GM21717 (cell line): ENCODE measurements around the gene INO80E.
"Not testable (repeated sequence)": the region's sequence is repeated elsewhere in the genome, so short reads cannot be mapped to it uniquely, and the experiment has no call there.

Experiments
- ATAC-seq: cut with Tn5 transposase; IDR thresholded peaks from one replicate; pipeline ENCODE4 v1.9.1; 2021; ENCODE audit warnings: mild to moderate bottlenecking, moderate library complexity; ENCODE audit not compliant: unreplicated experiment

INO80E gene, protein sequence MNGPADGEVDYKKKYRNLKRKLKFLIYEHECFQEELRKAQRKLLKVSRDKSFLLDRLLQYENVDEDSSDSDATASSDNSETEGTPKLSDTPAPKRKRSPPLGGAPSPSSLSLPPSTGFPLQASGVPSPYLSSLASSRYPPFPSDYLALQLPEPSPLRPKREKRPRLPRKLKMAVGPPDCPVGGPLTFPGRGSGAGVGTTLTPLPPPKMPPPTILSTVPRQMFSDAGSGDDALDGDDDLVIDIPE

DNA sequence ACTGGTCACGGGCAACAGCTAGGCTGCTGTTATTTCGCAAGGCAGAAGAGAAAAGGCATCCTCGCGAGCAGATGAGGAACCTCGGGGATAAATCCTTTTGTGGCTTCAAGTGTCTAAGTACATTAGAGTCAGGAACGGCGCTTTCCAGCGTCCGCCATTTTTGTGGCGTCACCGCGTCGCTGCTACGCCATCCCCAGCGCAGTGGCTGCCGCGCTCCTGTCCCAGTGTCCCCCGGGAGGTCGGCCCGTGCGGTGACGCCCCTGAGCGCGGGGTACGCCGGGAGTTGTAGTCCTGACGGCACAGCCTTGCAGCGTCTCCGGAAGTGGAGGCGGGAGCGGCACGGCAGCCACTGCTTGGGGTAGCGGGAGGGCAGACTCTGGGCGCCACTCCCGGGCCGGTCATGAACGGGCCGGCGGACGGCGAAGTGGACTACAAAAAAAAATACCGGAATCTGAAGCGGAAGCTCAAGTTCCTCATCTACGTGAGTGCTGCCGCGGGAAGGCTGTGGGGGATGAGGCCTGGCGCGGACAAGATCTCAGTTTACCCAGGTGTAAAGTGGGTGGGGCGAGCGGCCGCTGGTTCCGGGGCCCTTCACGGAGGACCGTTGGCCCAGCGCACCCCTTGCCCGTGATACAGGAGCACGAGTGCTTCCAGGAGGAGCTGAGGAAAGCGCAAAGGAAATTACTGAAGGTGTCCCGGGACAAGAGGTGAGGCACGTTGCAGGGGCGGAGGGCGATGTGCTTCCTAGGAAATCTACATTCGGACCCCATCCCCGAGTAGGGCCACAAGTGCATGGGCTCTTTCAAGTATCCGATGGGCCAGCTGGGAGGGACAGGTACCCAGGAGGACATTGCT is at the start of gene INO80E:
TSS of gene INO80E (plus strand) at position 331 of the 855 bp plus-strand sequence. CDS start at position 401, 70 bp downstream.
- peak; percentile 72 for ATAC-seq

DNA sequence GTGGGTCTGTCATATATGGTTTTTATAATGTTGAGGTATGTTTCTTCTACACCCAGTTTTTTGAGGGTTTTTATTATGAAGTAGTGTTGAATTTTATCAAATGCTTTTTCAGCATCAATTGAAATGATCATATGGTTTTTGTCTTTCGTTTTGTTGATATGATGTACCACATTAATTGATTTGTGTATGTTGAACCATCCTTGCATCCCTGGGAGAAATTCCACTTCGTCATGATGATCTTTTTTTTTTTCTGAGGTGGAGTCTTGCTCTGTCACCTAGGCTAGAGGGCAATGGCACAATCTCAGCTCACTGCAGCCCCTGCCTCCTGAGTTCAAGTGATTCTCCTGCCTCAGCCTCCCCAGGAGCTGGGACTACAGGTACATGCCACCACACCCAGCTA is 48.1 kb upstream of the INO80E start:
- no peak for ATAC-seq

DNA sequence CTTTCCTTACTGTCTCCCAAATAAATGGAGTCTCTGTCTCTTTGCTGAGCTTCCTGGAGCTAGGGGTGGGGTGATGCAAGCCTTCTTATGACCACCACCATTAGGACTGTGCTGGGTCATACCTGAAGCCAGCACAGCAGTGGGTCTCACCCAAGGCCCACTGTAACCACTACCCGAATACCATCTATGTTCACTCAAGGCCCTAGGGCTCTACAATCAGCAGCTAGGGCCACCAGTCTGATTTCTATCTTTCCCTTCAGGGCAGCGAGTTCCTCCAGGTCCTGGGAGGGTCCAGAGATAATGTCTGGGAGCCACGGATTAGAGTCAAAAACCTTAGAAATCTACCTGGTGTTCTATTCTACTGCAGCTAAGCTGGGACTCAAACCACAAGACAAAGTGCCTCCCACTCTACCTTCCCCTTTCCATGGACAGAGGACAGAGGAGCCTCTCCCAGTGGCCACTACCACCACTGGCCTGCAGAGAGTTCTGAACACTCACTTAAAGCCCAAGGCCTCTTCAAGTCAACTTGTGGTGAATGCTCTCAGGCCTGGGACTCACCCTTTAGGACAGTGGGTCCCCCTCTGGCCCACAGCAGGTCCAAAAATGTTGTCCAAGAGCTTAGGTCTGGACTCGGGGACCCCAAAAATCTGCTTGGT is 45.1 kb upstream of the INO80E start:
- no peak for ATAC-seq

DNA sequence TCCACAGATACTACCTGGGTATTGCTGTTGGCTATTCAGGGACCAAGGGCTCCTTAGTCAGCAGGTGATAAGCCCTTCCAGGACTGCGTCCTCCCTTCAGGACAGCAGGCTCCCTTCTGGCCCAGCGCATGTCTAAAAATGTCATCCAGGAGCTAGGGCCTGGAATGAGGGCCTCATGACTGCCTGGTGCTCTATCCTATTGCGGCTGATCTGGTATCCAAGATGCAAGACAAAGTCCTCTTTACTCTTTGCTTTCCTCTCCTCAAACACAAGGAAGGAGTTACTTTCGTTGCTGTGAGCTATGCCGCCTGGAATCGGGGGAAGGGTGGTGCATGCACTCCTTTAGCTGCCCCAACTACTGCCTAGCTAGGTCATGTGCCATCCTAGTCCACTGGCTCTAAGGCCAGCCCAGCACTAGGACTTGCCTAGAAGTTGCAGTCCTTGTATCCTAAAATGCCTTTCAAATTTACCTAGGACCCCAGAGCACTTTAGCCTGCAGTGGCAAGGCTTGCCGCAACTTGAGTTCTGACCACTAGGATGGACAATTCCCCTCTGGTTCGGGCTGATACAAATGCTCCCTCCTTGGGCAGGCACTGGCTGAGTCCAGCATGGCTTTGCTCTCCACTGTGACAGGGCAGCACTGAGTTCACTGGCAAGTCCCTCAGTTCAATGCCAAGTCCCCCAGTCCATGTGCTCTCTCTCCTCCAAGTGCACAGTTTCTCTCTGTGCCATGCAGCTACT is 44.2 kb upstream of the INO80E start:
- no peak for ATAC-seq

DNA sequence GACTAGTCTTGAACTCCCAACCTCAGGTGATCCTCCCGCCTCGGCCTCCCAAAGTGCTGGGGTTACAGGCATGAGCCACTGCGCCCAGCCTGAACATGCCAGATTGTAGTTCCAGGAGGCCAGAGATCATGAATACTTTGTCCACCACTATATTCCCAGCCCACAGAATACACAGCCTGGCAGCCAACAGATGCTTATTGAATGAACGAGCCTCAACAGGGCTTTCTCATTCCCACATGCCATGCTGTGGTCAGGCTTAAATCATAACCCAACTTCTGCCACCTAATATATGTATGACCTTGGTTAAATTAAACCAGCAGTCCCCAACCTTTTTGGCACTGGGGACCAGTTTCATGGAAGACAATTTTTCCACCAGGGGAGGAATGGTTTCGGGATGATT is 37.3 kb upstream of the INO80E start:
- no peak for ATAC-seq

DNA sequence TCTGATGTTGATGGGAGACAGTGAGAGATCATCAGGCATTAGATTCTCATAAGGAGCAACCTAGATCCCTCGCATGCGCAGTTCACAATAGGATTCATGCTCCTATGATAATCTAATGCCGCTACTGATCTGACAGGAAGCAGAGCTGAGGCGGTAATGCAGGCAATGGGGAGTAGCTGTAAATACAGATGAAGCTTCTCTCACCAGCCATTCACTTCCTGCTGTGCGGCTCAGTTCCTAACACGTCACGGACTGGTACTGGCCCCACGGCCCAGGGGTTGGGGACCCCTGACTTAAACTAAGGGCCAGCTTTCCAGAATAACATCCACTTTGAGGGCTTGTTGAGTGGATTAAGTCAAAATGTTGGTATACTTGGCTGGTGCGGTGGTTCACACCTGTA is 36.7 kb upstream of the INO80E start:
- ATAC-seq: no peak

DNA sequence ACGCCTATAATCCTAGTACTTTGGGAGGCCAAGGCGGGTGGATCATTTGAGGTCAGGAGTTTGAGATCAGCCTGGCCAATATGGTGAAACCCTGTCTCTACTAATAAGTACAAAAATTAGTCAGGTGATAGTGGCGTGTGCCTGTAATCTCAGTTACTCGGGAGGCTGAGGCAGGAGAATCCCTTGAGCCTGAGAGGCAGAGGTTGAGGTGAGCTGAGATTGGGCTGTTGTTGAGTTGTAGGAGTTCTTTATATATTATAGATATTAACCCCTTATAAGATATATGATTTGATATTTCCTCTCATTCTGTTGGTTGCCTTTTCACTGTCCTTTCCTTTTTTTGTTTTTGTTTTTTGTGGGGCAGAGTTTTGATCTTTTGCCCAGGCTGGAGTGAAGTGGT is 36.2 kb upstream of the INO80E start:
- not testable (repeated sequence) for ATAC-seq

DNA sequence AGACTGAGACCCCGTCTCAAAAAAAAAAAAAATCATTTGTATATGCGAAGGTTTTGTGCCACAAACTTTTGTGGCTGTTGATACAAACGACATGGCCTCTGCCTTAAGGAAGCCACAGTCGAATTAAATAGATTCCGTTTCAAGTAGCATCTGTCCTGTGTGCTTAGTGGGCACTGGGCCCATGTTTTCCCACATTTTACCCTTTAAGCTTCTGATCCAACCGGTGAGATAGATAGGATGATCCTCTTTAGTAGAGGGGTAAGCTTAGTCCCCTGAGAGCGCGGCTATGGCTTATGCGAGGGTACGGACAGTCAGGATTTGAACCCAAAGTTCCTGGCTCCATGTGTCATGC is 34.9 kb upstream of the INO80E start:
- ATAC-seq: peak; percentile 4

DNA sequence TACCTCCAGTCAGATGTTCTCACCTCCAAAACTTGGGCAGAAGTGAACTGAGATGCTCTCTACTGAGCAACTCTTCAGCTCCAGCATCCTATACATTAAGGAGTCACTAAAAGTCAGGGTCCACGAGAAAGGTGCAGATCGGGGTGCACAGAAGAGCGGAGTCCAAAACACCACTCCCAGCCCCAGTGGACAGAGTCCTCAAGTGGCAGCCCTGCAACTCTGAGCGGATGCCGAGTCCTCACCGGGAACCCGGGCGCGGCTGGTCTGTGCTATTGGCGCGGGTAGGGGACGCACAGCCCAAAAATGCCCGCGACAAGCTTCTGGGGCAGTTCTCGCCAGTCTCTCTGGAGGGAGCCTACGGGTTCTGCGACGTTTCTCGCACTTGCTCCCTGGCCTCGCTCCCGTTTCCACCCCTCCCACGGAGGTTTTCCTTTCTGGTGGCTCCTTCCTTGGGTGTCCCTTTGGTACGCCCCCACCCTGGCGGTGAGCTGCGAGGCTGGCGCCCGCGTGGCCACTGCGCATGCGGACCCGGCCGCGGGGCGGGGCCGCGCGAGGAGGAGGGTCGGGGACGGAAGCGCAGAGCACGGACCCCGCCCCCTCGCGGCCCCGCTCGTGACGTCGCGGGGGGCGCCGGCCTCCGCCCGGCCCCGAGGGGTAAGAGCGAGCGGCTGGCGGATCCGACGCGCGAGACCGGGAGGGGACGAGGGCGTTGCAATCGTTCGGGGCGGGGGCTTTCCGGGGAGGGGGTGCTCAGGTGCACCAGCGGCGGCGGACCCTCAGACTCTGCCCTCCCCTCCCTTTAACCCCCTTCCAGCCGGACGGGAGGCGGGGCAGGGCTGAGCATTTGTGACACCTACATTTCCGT is 34.3 kb upstream of the INO80E start, which contains the start of gene TMEM219:
TSS of gene TMEM219 (plus strand) at position 601 of the 865 bp plus-strand sequence. CDS start 1,065 bp downstream, outside the sequence.
- ATAC-seq: peak; percentile 61

DNA sequence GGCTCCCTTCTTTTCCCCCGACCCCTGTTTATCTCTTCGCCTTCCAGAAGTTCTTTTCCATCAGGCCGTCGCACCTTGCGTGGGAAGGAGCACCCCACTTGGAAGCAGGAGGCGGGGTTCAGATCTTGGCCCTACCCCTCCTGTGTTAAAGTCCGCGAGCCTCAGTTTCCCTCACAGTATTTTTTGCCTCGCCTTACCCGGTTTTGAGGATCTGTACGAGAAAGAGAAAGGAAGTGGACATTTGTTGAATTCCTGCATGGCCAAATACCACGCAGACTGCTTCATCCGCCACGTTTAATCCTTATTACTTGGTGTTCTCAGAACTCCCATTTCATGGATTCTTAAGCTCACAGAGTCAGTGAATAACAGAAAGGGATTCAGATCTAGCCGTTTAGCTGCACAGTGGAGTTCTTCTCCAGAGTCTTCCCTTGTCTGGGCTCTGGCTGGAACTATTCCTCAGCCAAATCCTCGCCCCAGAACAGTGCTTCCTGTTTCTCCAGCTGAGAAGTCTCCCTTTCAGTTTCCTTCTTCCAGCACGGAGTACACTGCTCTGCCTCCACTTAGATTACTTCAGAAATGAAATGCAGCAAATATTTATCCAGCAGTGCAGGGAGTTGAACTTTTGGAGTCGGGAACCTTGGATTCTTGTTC is 33.6 kb upstream of the INO80E start:
- peak; percentile 22 for ATAC-seq

DNA sequence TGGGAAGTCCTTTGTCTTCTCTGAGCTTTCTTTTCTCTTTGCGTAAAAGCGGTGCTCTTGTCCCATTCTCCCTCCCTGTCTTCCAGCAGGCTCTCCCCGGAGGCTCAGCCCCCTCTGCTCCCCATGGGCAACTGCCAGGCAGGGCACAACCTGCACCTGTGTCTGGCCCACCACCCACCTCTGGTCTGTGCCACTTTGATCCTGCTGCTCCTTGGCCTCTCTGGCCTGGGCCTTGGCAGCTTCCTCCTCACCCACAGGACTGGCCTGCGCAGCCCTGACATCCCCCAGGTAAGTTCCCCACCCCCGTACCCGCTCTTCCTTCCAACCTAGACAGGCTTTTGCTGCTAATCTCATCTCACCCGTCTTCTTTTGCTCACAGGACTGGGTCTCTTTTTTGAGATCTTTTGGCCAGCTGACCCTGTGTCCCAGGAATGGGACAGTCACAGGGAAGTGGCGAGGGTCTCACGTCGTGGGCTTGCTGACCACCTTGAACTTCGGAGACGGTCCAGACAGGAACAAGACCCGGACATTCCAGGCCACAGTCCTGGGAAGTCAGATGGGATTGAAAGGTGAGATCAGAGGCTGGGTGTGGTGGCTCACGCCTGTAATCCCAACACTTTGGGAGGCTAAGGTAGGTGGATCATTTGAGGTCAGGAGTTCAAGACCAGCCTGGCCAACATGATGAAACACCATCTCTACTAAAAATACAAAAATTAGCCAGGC is 32.9 kb upstream of the INO80E start:
- no peak for ATAC-seq

DNA sequence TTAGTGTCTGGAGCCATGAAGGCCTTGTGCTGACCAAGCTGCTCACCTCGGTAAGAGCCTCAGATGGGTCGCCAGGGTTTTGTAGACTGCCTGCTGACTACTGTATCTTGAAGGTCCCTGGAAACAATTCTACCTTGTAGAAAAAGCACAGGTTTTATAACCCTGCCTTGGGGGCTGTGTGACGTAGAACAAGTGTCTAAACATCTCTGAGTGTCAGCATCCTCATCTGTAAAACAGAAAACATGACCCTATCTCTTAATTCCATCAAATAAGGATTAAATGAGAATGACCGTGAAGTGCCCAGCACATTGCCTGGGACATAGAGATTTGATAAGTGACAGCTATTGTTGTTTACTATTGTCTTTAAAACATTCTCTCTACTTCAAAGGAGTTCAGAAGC is 27.8 kb upstream of the INO80E start:
- ATAC-seq: no peak

DNA sequence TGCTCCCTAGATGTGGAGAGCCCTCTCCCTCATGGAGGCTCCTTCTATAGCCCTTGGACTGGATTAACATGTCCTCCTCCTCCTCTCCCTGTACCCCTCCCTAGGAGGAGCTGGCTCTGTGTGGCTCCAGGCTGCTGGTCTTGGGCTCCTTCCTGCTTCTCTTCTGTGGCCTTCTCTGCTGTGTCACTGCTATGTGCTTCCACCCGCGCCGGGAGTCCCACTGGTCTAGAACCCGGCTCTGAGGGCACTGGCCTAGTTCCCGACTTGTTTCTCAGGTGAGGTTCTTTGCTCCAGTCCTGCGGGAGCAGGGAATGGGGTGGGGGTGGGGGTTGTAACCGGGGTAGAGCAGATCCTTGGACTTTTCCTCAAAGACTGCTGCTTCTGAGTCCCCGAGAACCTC is 24.7 kb upstream of the INO80E start:
- no peak for ATAC-seq

DNA sequence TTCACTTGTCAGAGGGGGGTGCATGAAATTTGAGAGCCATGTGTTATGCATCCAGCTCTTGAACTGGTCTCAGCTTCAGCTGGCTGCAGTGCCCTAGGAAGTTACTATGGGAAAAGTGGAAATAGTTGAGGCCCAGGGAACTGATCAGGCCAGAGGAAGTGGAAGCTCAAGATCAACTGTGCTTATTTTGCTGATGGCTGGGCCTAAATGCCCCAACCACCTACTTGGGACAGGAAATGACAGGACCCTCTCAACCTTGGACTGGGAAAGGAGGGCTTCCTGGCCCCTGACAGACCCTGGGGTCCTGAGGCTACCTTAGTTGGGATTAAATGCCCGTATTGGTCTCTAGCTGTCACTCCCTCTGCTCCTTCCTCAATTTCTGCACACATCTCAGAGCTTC is 23.5 kb upstream of the INO80E start:
- no peak for ATAC-seq

DNA sequence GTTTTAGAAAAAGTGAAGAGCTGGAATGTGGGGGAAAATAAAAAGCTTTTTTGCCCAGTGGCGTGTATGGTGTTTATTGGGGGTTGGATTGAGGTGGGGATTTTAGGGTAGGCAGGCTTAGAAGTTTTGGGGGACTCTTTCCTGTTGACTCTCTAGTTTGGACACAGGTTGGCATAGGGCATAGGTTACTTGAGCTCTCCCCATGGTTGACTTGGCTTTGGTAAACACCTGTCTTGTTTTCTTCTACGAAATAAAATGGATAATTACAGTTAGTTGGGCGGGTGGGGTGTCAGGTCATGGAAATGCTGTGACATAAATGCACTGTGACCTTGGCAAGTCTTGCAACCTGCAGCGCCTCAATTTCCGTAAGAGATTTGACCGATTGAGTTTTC is 23.1 kb upstream of the INO80E start:
- ATAC-seq: no peak

DNA sequence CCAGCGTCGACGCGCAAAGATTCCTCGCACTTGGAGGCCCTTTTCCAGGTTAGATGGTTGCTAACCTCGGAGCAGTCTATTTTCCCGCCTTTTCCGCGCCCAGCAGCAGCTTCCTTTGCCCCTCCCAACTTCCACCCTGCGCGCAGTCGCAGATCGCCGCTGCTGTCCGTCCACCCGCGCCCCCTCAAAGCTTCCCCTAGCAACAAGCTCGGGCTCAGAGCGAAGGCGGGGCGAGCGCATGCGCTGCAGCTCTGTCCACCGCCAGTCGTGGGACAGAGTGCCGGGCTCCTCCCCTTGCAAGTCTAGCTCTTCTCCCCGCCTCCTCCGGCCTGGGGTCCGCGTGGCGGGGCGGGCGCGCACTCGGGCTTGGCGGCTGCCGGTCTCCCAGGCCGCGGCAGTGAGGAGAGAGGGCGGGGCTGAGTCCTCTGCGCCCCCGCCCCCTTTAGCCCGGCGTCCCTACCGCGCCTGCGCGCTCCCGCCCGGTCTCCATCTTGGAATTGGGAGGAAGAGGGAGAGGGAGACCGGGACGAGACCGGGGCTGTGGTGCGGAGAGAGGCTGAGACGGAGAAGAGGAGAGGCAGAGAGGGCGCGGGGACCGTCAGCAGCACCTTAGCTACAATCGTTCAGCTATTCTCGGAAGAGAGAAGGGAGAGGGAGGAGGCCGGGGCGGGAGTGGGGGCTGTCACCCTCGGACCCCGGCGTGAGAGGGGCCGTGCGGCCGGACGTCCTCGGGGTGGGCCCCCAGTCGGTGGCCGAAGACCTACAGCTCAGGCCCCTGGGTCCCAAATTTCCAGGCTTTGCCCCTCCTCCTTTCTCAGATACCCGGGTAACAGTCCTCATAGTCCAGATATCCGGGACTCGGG is 22.4 kb upstream of the INO80E start, which contains the start of gene TAOK2:
TSS of gene TAOK2 (plus strand) at position 485 of the 863 bp plus-strand sequence. CDS start 3,905 bp downstream, outside the sequence.
- peak; percentile 84 for ATAC-seq

DNA sequence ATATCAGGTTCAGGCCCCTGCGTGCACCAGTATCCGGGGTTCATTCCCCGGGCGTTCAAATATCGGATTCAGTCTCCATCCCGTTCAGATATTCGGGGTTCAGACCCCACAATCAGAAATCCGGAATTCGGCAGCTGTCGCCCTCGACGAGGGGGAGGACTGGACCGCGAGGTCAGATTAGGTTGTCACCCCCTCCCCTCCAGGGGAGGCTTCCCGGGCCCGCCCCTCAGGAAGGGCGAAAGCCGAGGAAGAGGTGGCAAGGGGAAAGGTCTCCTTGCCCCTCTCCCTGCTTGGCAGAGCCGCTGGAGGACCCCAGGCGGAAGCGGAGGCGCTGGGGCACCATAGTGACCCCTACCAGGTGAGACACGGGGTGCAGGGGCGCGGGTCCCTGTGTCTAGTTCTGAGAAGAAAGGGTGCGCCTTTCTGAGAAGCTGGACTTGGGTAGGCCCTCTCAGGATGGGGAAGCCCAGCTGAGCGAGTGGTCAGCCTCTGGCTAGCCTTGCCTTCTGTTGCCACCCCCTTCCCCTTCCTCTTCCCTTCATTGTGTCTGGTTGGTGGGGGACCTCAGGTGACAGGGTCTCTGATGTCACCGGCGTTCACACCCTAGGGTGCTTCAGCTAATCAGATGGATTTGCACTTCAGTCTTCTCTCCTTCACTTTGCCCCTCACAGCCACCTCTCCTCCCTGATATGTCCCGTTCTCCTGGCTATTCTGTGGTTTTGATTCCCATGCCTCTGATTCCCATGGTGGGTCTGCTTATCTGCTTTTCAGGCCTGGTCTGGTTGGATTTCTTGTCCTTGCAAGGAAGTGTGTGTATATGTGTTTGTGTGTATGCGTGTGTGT is 21.5 kb upstream of the INO80E start:
- ATAC-seq: no peak
